Spleen (tissue), 11 donors: ENCODE results near the gene LRRC31. TPM values are rescaled to one million over a fixed set of nuclear protein-coding genes. Genes with fewer than 3 reads are reported as not detected.

Experiments
- DNase-seq: peaks from one replicate; pipeline ENCODE4 v3.0.0-alpha.2; 2020
- H3K27ac ChIP-seq, 8 donors: fragments of 200-600 bp; sonication (generic) in 7 of 8; 1 replicate in 4 of 8; 2 replicates in 4 of 8; pipeline versions ENCODE4 v1.5.0 to v1.8.0; 2016 to 2021; ENCODE audit warnings: inconsistent platforms in 4 of 8, mild to moderate bottlenecking in 4 of 8, moderate library complexity in 1 of 8
- H3K27me3 ChIP-seq, 7 donors: fragments of 200-600 bp; sonication (generic) in 6 of 7; replicated peaks in 1 of 7; 1 replicate in 4 of 7; 2 replicates in 3 of 7; pipeline versions ENCODE4 v1.5.0 to v1.8.0; 2016 to 2021; ENCODE audit warnings: inconsistent platforms in 3 of 7, mild to moderate bottlenecking in 1 of 7
- H3K36me3 ChIP-seq, 6 donors: fragments of 200-600 bp; sonication (generic) in 5 of 6; 1 replicate in 4 of 6; 2 replicates in 2 of 6; pipeline versions ENCODE4 v1.5.0 to v1.8.0; 2016 to 2021; ENCODE audit warnings: inconsistent platforms in 2 of 6
- H3K4me1 ChIP-seq, 6 donors: fragments of 200-600 bp; sonication (generic) in 5 of 6; 1 replicate in 3 of 6; 2 replicates in 3 of 6; pipeline versions ENCODE4 v1.5.0 to v1.8.0; 2016 to 2021; ENCODE audit warnings: inconsistent platforms in 3 of 6
- H3K4me3 ChIP-seq, 8 donors: fragments of 200-600 bp; sonication (generic) in 7 of 8; 1 replicate in 4 of 8; 2 replicates in 4 of 8; pipeline versions ENCODE4 v1.5.0 to v1.8.0; 2016 to 2021; ENCODE audit warnings: inconsistent platforms in 4 of 8, mild to moderate bottlenecking in 4 of 8, moderate library complexity in 2 of 8
- H3K9me3 ChIP-seq, 8 donors: fragments of 200-600 bp; sonication (generic) in 7 of 8; 1 replicate in 4 of 8; 2 replicates in 4 of 8; pipeline versions ENCODE4 v1.5.0 to v1.8.0; 2016 to 2021; ENCODE audit warnings: inconsistent platforms in 4 of 8
- CTCF ChIP-seq, 11 experiments: fragments of 200-600 bp in 7 of 11; fragments of 450-650 bp in 4 of 11; sonication (generic) in 4 of 11; IDR thresholded peaks in 8 of 11; conservative IDR thresholded peaks in 3 of 11; 1 replicate in 7 of 11; 2 replicates in 4 of 11; pipeline versions ENCODE4 v1.4.0 to v1.8.0; 2016 to 2021; ENCODE audit warnings: antibody characterized with exemption in 11 of 11, inconsistent platforms in 4 of 11, mild to moderate bottlenecking in 1 of 11
- POLR2A ChIP-seq, 3 donors: fragments of 450-650 bp; IDR thresholded peaks; one replicate each; pipeline ENCODE4 v1.5.1; 2017; ENCODE audit warnings: antibody characterized with exemption in 3 of 3, mild to moderate bottlenecking in 1 of 3
- POLR2AphosphoS5 ChIP-seq, 3 donors: sonication (generic); formaldehyde crosslinking; IDR thresholded peaks; one replicate each; pipeline ENCODE4 v1.5.1; 2017; ENCODE audit warnings: antibody characterized with exemption in 3 of 3
- WGBS, 5 donors: extraction: QIAGEN DNeasy Blood & Tissue Kit in 3 of 5; methylation state at CpG; one replicate each; pipeline versions ENCODE4 v1.1.5 to v1.1.7; 2013 to 2018; 5-methylcytosine and 5-hydroxymethylcytosine counted together
- intact Hi-C: fragments of 100-400 bp; cut with DNase I; formaldehyde crosslinking; loops from one replicate; pipeline ENCODE4 v1.15.0; 2023; ENCODE audit warnings: low total_unique reads
- polyA plus RNA-seq, 3 donors: library from polyadenylated mRNA; stranded (reverse); fragments of 200-250 nt; gene quantifications; one replicate each; pipeline ENCODE4 v1.2.1, GENCODE V29; 2013
- total RNA-seq, 7 donors: library from RNA; depleted of rRNA in 3 of 7; stranded (reverse); fragments of >200 nt in 3 of 7; fragmentation: NEBNext Ultra II Directional in 4 of 7; extraction: Animal tissue kit (Norgen Biotek cat#: 25700) in 4 of 7; gene quantifications; one replicate each; pipeline versions ENCODE4 v1.1.0 to v1.2.1, GENCODE V29; 2016 to 2021
- donor health status: healthy with polysubstance abuse.
- donor health status: DM: no; HTN: no; CAD: no; lungs with moderate emphysema.
- donor health status: DM: no; HTN: no; CAD: no.
- donor health status: Bipolar disorder and iron deficiency.
- donor health status: healthy.
- donor health status: DM: no; HTN: no; CAD: no.
- donor health status: DM: yes; HTN: yes; CAD: no.

Gene LRRC31
- total and polyA plus RNA-seq, 10 donors, result 0.03 to 0.79 (median 0.25) TPM; not detected in 4

DNA sequence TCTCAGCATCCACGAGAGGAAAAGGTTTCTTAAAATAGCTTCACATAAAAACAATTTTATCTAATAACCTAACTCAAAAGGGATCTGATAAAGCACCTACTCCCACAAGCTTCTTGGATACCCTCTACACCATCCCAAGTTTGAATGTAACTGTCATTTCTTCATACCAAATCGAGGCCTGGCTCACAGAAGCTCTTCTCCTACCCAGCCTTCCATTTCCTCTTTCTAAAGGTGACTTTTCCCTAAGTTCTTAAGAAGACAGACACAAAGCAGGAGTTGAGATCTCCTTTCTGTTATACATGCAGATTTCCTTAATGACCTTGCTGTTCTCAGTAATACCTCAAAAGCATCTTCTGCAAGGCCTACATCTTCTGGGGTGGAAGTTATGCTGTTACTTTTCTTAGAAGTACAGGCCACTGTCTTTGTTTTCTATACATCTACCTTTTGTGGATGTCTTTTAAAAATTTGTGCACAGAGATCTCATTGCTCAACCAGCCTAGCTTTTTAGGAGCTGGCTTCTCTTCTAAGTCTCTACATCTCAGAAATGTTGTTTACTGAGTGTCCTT is 60.4 kb downstream of the LRRC31 start:
- DNase-seq, result no peak
- Histone ChIP-seq H3K4me1 (peaks cover 6 to 36% (median 27%) of the 10 kb centered on the region in 6 donors), H3K27me3 (no peaks in the 10 kb centered on the region), H3K36me3 (no peaks in the 10 kb centered on the region), H3K9me3 (no peaks in the 10 kb centered on the region), H3K4me3 (no peak overlapping the region), H3K27ac (no peak overlapping the region)
- intact Hi-C loops, result no loop called here
- WGBS, 5 donors, result 25 to 48% (median 30%) methylated on average over 2 of the region's 2 CpGs
- TF ChIP-seq CTCF (IDR thresholded peaks at IDR 0.05 in 8 of 11, conservative IDR thresholded peaks at IDR 0.05 in 3 of 11) (no peak), POLR2A (IDR thresholded peaks at IDR 0.05) (no peak), POLR2AphosphoS5 (IDR thresholded peaks at IDR 0.05) (no peak)

DNA sequence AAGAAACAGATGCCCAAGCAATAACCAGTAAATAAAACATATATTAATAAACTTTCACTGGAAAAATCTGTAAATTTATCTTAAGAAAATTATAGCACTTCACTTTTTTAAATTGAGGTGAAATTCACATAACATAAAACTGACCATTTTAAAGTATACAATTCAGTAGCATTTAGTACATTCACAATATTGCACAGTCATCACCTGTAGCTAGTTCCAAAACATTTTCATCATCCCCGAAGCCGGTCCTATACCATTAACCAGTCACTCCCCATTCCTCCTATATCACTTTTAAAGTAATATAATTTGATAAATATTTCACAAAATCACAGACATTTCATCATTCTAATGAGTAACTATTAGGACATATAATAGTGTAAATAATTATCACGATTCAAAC is 65.1 kb downstream of the LRRC31 start:
- intact Hi-C loops, result no loop called here
- 90 to 97% (median 94%) methylated on average over 3 of the region's 3 CpGs for WGBS, 5 donors

DNA sequence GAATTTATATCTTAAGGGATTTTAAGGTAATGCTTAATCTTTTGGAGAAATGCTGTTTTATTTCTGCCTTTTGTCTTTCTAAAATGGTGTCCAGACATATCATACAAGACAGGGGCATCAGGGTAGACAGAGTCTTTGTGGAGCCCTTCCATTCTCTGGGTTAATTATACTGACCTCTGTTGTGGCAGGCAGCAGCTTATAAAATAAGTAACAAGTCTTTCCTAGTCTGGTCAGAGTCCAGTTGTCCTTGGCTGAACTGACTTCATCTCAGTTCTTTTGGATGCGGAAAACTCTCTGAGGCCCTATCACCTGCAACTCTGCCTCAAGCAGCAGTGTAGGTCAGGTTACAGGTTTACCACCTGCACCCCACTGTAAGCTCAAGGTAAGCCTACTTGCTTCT is 77.4 kb downstream of the LRRC31 start:
- Histone ChIP-seq H3K9me3 (no peaks in the 10 kb centered on the region), H3K36me3 (peaks cover 0 to 63% (median 23%) of the 10 kb centered on the region in 6 donors), H3K4me3 (no peak overlapping the region), H3K27me3 (no peaks in the 10 kb centered on the region), H3K4me1 (no peaks in the 10 kb centered on the region), H3K27ac (no peak overlapping the region)
- WGBS, 5 donors, result 95 to 100% (median 100%) methylated on average over 1 of the region's 1 CpG
- no peak for TF ChIP-seq POLR2A (IDR thresholded peaks at IDR 0.05)
- TF ChIP-seq POLR2AphosphoS5 (IDR thresholded peaks at IDR 0.05), result no peak
- no peak for TF ChIP-seq CTCF (IDR thresholded peaks at IDR 0.05 in 8 of 11, conservative IDR thresholded peaks at IDR 0.05 in 3 of 11)
- intact Hi-C loops, result no loop called here
- no peak for DNase-seq

More for the DNA sequence above, 65.1 kb downstream of the LRRC31 start:
- H3K4me3 ChIP-seq, result no peak overlapping the region
- DNase-seq, result no peak
- H3K27ac ChIP-seq, result no peak overlapping the region
- H3K4me1 ChIP-seq, result peaks cover 0 to 4% (median 0%) of the 10 kb centered on the region in 6 donors
- no peaks in the 10 kb centered on the region for H3K27me3 ChIP-seq
- no peak for TF ChIP-seq POLR2AphosphoS5 (IDR thresholded peaks at IDR 0.05)
- no peak for TF ChIP-seq POLR2A (IDR thresholded peaks at IDR 0.05)
- TF ChIP-seq CTCF (IDR thresholded peaks at IDR 0.05 in 8 of 11, conservative IDR thresholded peaks at IDR 0.05 in 3 of 11), result no peak
- no peaks in the 10 kb centered on the region for H3K9me3 ChIP-seq
- peaks cover 0 to 16% (median 0%) of the 10 kb centered on the region in 6 donors for H3K36me3 ChIP-seq

GRCh38 chr3:169790687-169791429 is 78.9 kb downstream of the LRRC31 start:
- intact Hi-C loops, result no loop called here
- TF ChIP-seq CTCF (IDR thresholded peaks at IDR 0.05 in 8 of 11, conservative IDR thresholded peaks at IDR 0.05 in 3 of 11) (no peak), POLR2A (IDR thresholded peaks at IDR 0.05) (no peak), POLR2AphosphoS5 (IDR thresholded peaks at IDR 0.05) (no peak)
- no peaks in the 10 kb centered on the region for H3K4me1 ChIP-seq
- no peaks in the 10 kb centered on the region for H3K27me3 ChIP-seq
- no peaks in the 10 kb centered on the region for H3K9me3 ChIP-seq
- 83 to 93% (median 90%) methylated on average over 4 of the region's 4 CpGs for WGBS, 5 donors
- H3K36me3 ChIP-seq, result peaks cover 0 to 72% (median 33%) of the 10 kb centered on the region in 6 donors
- no peak for DNase-seq
- no peak overlapping the region for H3K27ac ChIP-seq
- no peak overlapping the region for H3K4me3 ChIP-seq
